NCI-H748 (cell line): ENCODE results near the gene GABRB3.

ENCODE experiments used
- DNase-seq: peaks from one replicate; lab custom pipeline; 2025; ENCODE audit not compliant: unreplicated experiment; lab: John Stamatoyannopoulos, UW

GABRB3 gene

DNA sequence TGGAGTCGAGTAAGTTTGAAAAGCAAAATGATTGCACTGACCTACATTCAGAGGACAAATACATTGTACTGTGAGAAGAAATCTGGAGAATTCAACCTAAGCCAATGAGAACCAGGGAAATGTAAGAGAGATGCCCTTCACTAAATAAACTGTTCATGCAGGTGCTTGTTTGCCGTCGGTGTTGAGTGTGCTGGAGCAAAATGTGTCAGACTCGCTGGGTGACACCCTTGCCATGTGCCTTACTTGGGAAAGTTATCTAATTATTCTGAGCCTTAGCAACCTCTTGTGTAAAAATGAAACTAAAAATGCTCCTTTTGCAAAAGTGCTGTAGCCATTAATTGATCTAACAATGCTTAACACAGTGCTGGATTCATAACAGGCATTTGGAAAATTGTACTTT, 140.4 kb downstream of the GABRB3 start:
- no peak for DNase-seq

DNA sequence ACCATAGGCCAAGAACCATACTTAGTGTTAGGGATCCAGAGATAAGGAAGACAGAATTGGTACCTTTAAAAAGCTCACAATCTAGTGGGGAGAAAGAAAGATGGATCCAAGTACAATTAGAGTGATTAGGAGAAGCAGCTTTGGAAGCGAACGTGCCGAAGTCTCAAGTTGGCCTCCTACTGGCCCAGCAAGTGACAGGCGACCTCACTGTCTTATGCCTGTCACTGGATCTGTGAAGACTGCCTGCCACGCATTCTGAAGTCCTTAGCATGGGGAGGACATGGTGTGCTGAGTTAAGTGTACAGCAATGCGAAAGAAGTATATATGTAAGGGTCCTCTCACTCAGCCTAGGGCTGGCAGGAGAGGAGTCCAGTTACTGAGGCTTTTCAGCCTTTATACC, 141.0 kb downstream of the GABRB3 start:
- no peak for DNase-seq

DNA sequence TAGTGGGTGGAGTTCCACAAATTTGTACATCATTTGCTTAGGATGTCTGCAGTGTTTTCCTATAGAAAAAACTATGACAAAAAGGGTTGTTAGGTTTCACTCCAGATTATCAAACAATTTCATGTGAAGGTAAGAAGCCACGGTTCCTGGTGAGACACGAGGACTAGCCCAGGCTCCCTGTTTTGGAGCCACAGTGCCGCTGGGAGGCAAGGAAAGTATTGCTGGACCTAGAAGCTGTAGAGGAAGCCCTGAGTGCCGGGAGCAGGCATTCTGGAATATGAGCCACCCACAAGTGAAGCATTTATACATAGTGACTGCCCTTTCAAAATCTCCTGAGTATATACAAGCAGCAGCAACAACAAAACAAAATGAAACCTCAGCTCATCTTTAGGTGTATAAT, 142.0 kb downstream of the GABRB3 start:
- no peak for DNase-seq

- no peak for DNase-seq
These were observed 143.9 kb downstream of the GABRB3 start for GRCh38 chr15:26628879-26629529.

GRCh38 chr15:26628071-26628470, 144.8 kb downstream of the GABRB3 start:
- DNase-seq: peak; percentile 89

GRCh38 chr15:26624128-26624527, 148.7 kb downstream of the GABRB3 start:
- DNase-seq: no peak

DNA sequence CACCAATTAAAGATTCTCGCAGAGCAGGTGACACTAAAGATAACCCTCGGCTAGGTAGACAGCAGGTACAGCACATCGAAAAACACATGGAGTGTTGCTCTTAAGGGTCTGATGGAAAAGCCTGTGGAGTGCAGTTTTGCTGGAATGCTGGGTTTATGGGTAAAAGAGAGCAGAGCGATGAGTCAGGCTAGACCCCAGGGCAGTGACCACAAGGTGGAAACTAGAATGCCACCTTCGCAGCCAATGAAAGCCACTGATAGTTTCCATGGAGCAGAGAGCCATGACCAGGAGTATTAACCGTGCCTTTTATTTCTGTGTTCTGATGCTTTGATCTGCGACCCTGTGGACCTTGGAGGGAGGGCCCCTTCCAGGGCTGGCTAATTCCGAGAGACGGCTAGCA, 149.8 kb downstream of the GABRB3 start:
- DNase-seq: no peak

DNA sequence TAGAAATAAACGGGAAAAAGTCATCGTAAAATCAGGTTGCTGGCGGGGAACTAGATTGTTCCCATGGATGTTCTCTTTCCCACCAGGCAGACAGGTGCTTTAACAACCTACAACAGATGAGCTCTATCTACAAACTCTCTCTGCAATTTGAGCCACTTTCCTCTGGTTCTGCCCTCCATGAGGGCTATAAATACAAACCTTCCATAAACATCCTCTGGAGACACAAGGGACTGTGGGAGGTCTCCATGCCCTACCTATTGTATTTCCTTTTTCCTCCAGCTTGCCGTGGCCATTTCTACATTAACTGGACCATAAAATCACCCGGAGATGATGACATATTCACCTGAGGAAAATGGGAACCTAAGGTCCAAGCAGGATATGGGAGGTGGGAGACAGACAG, 151.1 kb downstream of the GABRB3 start:
- peak; percentile 54 for DNase-seq

- DNase-seq: peak; percentile 67
These were observed 152.1 kb downstream of the GABRB3 start for GRCh38 chr15:26620528-26621458.

GRCh38 chr15:26615927-26616302, 157.0 kb downstream of the GABRB3 start:
- no peak for DNase-seq

- DNase-seq: no peak
These were observed 157.5 kb downstream of the GABRB3 start for GRCh38 chr15:26615188-26615926.

DNA sequence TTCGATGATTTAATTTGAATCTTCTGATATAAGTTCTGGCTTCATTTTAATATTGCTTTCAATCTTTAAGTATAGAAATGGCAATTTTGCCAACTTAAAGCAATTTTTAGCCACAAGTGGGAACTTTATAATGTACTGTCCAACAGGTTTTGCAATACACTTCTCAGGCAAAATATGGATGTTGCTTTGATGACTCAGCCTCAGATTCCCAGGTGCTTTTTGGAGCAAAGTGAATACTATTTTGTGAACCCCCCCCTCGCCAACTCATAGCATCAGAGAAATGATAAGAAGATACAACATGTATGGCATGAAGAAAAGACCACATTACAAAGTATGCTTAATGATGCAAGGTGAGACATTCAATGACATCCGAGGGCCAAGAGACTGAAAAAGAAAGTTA, 158.1 kb downstream of the GABRB3 start:
- no peak for DNase-seq

DNA sequence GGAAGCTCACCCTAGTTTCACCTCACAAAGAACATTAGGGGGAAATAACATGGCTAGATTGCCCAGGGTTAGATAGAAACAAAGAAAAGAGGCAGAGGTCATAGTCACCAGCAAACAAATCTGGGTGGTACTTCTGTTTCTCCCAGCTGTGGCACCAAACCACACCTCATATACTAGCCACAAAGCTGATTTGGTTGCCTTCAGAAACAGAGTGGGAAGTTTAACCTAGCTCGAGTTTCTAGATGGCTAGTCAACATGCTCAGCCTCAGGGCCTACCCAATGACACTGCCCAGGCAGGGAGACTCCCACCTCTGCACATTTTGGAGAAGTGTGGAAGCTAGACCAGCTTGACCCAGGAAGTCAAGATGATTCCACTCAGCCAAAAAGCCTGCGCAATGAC, 174.2 kb downstream of the GABRB3 start:
- no peak for DNase-seq

DNA sequence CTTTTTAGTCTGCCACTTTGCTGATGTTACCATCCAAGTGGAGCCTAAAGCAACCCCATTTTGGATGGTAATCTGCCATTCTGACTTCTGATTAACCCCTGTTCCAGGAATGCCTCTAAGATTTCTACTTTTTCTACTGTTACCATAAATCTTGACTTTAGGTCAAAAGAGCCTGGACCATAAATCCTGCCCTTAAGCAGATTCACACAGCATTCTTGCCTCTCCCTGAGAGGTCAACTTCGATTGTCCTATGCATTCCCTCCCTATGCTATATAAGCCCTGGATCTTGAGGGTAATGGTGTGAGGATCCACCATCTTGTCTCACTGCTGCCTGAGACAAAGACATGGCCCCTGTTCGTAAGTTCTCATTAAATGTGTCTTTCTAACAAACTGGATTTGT, 177.3 kb downstream of the GABRB3 start:
- DNase-seq: no peak

DNA sequence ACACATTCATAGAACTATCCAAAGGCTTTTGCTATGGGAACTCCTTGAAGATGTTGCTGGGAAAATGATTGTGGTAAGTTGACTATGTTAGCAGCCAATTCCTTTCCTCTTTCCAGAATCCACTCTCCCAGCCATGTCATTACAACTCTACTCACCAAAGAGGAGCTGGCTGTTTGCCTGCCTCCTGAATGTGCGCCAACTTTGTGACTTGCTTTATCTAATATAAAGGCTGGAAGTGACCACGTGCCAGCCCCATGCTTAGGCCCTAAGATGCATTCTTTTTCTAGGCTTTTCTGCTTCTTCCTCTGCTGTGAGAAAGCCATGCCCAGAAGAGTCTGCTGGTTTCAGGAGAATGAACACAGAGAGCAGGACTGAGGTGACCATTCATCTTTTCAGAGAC, 182.2 kb downstream of the GABRB3 start:
- no peak for DNase-seq

- DNase-seq: no peak
These were observed 190.0 kb downstream of the GABRB3 start for GRCh38 chr15:26582840-26583239.

DNA sequence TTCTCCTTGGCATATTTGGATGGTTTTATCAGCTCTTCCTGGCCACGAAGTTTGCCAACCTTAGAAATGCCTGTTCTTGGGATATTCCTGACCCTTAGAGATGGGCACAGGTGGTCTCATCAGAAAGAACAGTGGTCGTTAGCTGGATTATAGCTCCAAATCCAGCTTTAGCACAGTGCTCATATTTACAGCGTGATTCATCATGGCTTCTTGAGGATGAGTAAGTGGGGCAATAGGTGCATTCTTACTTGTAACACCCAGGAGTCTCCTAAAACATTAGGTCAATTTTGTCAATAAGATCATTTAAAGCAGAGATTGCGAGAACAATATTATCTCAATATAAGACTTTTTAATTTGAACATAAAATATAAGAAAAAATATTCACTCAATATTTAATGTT, 191.9 kb downstream of the GABRB3 start:
- no peak for DNase-seq

- no peak for DNase-seq
These were observed 200.1 kb downstream of the GABRB3 start for GRCh38 chr15:26572602-26573350.

- DNase-seq: no peak
These were observed 201.5 kb downstream of the GABRB3 start for GRCh38 chr15:26571346-26571745.

DNA sequence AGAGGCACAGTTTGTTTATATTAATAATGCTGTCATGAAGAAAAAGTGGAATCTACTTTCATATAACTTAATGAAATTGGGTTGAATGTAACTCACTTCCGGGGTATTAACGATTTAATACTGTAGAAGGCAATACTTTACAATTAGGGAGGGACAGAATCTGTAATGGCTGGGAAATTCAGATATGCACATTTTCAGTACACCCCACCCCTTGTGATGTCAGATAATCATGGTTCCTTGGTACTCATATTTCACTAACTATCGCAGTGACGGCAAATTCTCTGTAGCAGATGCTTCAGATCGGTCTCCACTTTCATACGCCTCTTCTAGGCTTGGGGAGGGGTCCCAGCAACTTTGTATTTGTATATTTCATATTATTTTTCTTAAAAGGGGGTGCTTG, 207.3 kb downstream of the GABRB3 start:
- no peak for DNase-seq

- DNase-seq: no peak
These were observed 208.5 kb downstream of the GABRB3 start for GRCh38 chr15:26564361-26564760.
